Activated CD4-positive, alpha-beta T cell treated with anti-CD3 and anti-CD28 coated beads, Interleukin-2, amount 10 ng/mL, durations not matched to agents 7 days and 5 days (primary cell): ENCODE measurements around the gene NAA10. TPM values are rescaled to one million over a fixed set of nuclear protein-coding genes. Genes with fewer than 3 reads are reported as not detected.

ENCODE experiments used
- CTCF ChIA-PET: fragments of 350-600 bp; sonication (Branson Sonifier 250); formaldehyde crosslinking; loops from one replicate; lab custom pipeline; 2021; ENCODE audit warnings: antibody characterized with exemption; lab: Charles Lee
- POLR2A ChIA-PET: fragments of 350-600 bp; sonication (Branson Sonifier 250); formaldehyde crosslinking; loops from one replicate; lab custom pipeline; 2021; ENCODE audit warnings: antibody characterized with exemption; lab: Charles Lee
- DNase-seq: peaks from one replicate; pipeline ENCODE4 v3.0.0-alpha.2; 2020
- H3K27ac Mint-ChIP-seq: one replicate; pipeline ENCODE4 v1.8.0; 2021; ENCODE audit warnings: mild to moderate bottlenecking, moderate library complexity, mixed read lengths
- H3K27me3 Mint-ChIP-seq: one replicate; pipeline ENCODE4 v1.8.0; 2021; ENCODE audit warnings: mixed read lengths
- H3K36me3 Mint-ChIP-seq: one replicate; pipeline ENCODE4 v1.8.0; 2021; ENCODE audit warnings: low read depth, mixed read lengths
- H3K4me1 Mint-ChIP-seq: one replicate; pipeline ENCODE4 v1.8.0; 2021; ENCODE audit warnings: mixed read lengths
- H3K4me3 Mint-ChIP-seq: one replicate; pipeline ENCODE4 v1.8.0; 2021; ENCODE audit warnings: mild to moderate bottlenecking, moderate library complexity, mixed read lengths
- H3K9me3 Mint-ChIP-seq: one replicate; pipeline ENCODE4 v1.8.0; 2021; ENCODE audit warnings: mixed read lengths
- total RNA-seq, 2 experiments: library from RNA; stranded (reverse); gene quantifications; one replicate each; pipeline ENCODE4 v1.2.3, GENCODE V29; 2021

The NAA10 gene
- total RNA-seq, 2 experiments from 2014 or later: 72.9 to 83.2 TPM

DNA sequence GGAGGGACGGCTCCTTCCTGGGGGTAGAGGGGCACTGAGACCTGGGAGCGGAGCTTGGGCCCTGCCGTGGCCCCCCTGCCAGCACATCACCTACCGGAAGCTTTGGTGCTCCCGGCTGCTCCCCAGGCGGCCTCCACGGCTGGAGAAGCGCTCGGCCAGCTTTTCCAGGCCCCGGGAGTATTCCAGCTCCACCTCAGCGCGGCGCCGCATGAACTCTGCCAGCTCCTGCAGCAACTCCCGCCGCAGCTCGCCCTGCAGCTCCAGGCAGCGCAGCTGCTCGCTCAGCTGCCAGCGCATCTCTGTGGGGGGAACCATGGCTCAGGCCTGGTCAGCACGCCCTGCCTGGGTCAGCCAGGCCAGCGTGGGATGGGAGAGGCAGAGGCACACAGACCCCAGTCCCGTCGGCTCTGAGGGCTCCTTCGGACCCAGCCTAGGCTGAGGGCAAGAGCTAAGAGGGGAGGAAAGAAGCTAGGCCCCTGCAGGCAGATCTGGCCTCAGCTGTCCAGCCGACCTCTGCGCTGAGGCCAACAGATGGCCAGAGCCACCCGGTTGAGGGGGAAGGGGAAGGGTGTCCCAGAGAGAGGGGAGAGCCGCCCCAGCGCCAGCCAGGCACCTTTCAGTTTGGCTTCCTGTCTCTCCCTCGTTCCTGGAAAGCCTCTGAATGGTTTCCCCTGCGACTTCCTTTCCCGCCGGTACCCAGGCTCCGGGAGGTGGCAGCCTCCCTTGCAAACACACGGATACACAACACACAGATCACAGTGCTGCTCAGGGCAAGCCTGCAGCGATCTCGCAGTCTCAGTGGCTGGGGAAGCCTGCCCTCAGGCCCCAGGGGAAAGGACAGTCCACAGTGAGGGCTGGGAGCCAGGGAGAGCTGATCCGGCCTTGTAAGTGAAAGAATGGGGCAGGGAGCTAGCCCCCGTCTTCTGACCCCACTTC, 13.1 kb downstream of the NAA10 start:
- ChIA-PET CTCF (interaction anchor here (1.0 to 16.0 kb wide), 5 partner anchors 11 to 386 kb away, joined by 3 to 205 read pairs (median 4); partner anchors contain the start of gene RENBP), POLR2A (interaction anchor here (0.6 kb wide), 1 partner anchor 208 kb away, joined by 13 read pairs; no protein-coding TSS in a partner anchor)
- DNase-seq: no peak
- H3K4me3 Mint-ChIP-seq: peak overlapping the region; percentile 90
- H3K9me3 Mint-ChIP-seq: no peaks in the 10 kb centered on the region
- H3K36me3 Mint-ChIP-seq: peaks cover 40% of the 10 kb centered on the region
- H3K27ac Mint-ChIP-seq: peak overlapping the region; percentile 73
- H3K27me3 Mint-ChIP-seq: no peaks in the 10 kb centered on the region
- peaks cover 18% of the 10 kb centered on the region for H3K4me1 Mint-ChIP-seq

DNA sequence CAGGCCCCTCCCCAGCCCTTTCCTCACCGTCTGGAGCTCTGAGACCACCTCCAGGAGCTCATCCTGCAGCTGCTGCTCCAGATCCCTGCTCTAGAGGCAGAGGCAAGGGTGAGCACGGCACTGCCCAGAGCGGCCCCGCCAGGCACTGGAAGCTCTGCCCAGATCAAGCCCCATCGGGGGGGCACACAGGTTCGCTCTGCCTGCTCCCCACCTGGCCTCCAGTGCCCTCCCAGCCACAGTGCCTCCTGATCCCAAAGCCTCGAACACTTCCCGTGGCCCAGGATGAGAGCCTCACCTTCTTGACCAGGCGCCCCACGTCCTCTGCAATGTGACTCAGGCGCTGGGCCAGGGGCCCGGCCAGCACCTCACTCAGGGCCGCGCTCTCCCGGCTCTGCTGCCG, 13.8 kb downstream of the NAA10 start:
- no peak for DNase-seq
- ChIA-PET CTCF (interaction anchor here (1.1 to 16.0 kb wide), 3 partner anchors 27 to 387 kb away, joined by 3 to 205 read pairs (median 4); partner anchors contain the start of gene RENBP), POLR2A (interaction anchor here (0.6 kb wide), 1 partner anchor 207 kb away, joined by 13 read pairs; no protein-coding TSS in a partner anchor)
- H3K36me3 Mint-ChIP-seq: peaks cover 44% of the 10 kb centered on the region
- no peak overlapping the region for H3K27ac Mint-ChIP-seq
- no peaks in the 10 kb centered on the region for H3K27me3 Mint-ChIP-seq
- no peaks in the 10 kb centered on the region for H3K9me3 Mint-ChIP-seq
- no peak overlapping the region for H3K4me3 Mint-ChIP-seq
- H3K4me1 Mint-ChIP-seq: peaks cover 18% of the 10 kb centered on the region

DNA sequence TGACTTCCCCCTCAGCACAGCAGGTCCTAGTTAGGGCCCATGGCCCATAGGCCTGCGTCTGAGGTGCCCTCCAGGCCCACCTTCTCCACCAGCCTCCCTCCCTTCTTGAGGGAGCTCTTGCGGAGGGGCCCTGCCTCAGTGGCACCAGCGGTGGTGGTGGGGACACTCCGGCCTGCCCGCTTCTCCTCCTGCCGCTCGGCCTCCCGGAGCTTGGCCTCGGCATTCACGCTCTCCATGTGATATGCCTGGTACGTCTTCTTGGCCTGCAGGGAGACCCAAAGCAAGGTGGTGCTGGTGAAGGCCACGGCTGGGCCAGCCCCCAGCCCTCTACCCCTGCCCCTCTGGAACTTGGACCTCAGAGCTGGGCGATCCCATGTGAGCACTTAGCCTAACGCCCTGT, 14.3 kb downstream of the NAA10 start:
- Mint-ChIP-seq H3K4me3 (no peak overlapping the region), H3K4me1 (peaks cover 18% of the 10 kb centered on the region), H3K27me3 (no peaks in the 10 kb centered on the region), H3K9me3 (no peaks in the 10 kb centered on the region), H3K27ac (no peak overlapping the region), H3K36me3 (peaks cover 47% of the 10 kb centered on the region)
- no peak for DNase-seq
- POLR2A ChIA-PET: no interaction called here
- CTCF ChIA-PET: interaction anchor here (16.0 kb wide), 1 partner anchor 28 kb away, joined by 205 read pairs; the partner anchor contains the start of gene RENBP

DNA sequence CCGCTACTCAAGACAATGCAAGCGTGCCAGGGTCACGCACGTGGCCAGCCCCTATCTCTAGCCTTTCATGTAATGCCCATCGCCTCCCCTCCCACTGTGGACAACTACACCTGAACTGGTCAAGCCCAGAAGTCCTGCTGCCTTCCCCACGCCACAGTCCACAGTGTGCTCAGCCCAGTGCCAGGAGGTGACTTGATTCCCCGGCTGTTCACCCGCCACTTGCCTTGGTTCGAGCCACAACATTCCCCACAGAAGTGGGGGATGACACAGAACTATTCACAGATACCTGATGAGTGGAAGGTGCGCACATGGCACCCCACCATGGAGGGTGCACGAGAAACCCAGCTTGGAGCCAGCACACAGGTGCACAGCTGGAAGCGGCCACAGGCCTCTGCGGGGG, 15.6 kb downstream of the NAA10 start:
- Mint-ChIP-seq H3K4me1 (peaks cover 18% of the 10 kb centered on the region), H3K4me3 (no peak overlapping the region), H3K27ac (no peak overlapping the region), H3K9me3 (no peaks in the 10 kb centered on the region), H3K27me3 (no peaks in the 10 kb centered on the region), H3K36me3 (peaks cover 38% of the 10 kb centered on the region)
- no peak for DNase-seq
- ChIA-PET POLR2A (no interaction called here), CTCF (interaction anchor here (0.6 to 1.1 kb wide), 2 partner anchors 28 to 52 kb away, joined by 3 to 10 read pairs; no protein-coding TSS in a partner anchor)

DNA sequence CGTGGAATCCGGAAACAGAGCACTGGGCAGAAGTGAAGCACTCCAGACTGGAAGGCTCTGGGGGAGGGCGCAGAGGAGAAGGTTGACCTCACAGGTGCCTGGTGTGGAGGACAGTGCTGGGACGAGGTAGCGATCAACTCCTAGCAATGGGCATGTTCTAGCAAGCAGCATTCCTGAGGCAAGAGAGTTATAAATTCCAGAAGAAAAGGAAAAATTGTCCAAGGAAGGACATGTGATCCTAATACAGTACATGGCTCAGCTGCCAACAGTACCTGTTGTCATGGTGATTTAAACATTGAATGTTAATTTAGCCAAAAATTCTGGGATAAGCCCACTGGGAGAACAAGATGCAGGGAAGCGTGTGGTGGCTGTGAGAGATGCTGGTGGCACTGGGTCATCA, 17.0 kb downstream of the NAA10 start:
- Mint-ChIP-seq H3K27ac (no peak overlapping the region), H3K9me3 (no peaks in the 10 kb centered on the region), H3K36me3 (peaks cover 31% of the 10 kb centered on the region), H3K4me1 (peaks cover 13% of the 10 kb centered on the region), H3K27me3 (no peaks in the 10 kb centered on the region), H3K4me3 (no peak overlapping the region)
- DNase-seq: no peak
- ChIA-PET POLR2A (no interaction called here), CTCF (interaction anchor here (0.7 to 1.2 kb wide), 2 partner anchors 9 to 13 kb away, joined by 3 to 4 read pairs; partner anchors contain the start of gene AVPR2)

DNA sequence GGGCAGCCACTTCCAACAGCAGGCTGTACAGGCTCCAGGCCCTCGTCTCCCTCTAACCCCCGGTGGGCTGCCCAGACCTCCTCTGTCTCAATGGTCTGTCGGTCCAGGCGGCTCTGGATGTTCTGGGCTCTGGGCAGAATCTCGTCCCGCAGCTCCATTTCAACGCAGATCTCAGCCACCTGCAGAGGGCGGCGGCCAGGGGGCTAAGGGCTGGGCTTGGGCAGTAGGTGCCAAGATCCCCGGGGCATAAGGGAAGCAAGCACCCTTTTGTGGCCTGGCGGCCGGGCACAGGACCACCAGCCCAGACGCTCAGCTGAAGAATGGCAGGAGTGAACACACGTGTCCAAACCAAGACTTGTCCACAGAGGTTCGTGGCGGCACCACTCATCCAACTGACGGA, 21.1 kb downstream of the NAA10 start:
- H3K27ac Mint-ChIP-seq: no peak overlapping the region
- POLR2A ChIA-PET: no interaction called here
- CTCF ChIA-PET: interaction anchor here (5.4 kb wide), 1 partner anchor 10 kb away, joined by 44 read pairs; the partner anchor contains the start of gene ARHGAP4
- no peaks in the 10 kb centered on the region for H3K9me3 Mint-ChIP-seq
- peaks cover 23% of the 10 kb centered on the region for H3K36me3 Mint-ChIP-seq
- peaks cover 6% of the 10 kb centered on the region for H3K4me1 Mint-ChIP-seq
- no peak overlapping the region for H3K4me3 Mint-ChIP-seq
- no peak for DNase-seq
- H3K27me3 Mint-ChIP-seq: no peaks in the 10 kb centered on the region

DNA sequence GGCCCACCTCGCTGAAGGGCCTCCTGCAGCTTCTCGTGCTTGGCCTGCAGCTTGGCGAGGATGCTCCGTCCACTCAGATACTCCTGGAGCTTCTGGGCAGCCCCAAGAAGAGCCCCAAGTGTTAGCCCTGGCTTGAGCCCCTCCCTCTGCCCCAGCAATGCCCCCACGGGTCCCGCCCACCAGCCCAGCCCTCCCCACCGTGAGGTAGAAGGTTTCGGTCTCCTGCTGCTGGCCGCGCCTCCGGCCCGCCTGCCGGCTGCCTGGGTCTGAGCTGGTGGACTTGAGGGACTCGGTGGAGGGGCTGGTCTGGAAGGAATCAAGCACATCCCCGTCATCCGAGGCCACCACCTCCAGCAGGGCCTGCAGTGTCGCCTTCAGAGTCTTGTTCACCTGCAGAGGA, 21.6 kb downstream of the NAA10 start:
- DNase-seq: no peak
- Mint-ChIP-seq H3K4me1 (peaks cover 6% of the 10 kb centered on the region), H3K27ac (no peak overlapping the region), H3K4me3 (no peak overlapping the region), H3K9me3 (no peaks in the 10 kb centered on the region), H3K27me3 (no peaks in the 10 kb centered on the region), H3K36me3 (peaks cover 21% of the 10 kb centered on the region)
- ChIA-PET POLR2A (no interaction called here), CTCF (interaction anchor here (5.4 kb wide), 1 partner anchor 11 kb away, joined by 44 read pairs; the partner anchor contains the start of gene ARHGAP4)

DNA sequence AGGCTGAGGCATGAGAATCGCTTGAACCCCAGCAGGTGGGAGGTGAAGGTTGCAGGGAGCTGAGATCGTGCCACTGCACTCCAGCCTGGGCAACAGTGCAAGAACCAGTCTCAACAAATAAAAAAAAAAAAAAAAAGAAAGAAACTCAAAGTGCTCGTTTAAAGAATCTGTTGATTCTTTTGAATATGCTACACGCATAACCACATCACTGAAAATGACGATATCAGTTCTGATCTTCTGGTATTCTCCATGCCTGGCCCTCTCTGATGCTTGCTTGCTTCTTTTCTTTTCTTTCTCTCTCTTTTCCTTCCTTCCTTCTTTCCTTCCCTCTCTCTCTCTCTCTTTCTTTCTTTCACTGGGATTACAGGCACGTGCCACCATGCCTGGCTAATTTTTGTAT, 23.0 kb downstream of the NAA10 start:
- ChIA-PET POLR2A (no interaction called here), CTCF (interaction anchor here (0.8 to 5.4 kb wide), 5 partner anchors 11 to 57 kb away, joined by 3 to 44 read pairs (median 4); partner anchors contain the start of gene ARHGAP4)
- Mint-ChIP-seq H3K4me3 (no peak overlapping the region), H3K9me3 (no peaks in the 10 kb centered on the region), H3K4me1 (peaks cover 6% of the 10 kb centered on the region), H3K27me3 (no peaks in the 10 kb centered on the region), H3K36me3 (peaks cover 18% of the 10 kb centered on the region), H3K27ac (peak overlapping the region; percentile 54)
- no peak for DNase-seq

DNA sequence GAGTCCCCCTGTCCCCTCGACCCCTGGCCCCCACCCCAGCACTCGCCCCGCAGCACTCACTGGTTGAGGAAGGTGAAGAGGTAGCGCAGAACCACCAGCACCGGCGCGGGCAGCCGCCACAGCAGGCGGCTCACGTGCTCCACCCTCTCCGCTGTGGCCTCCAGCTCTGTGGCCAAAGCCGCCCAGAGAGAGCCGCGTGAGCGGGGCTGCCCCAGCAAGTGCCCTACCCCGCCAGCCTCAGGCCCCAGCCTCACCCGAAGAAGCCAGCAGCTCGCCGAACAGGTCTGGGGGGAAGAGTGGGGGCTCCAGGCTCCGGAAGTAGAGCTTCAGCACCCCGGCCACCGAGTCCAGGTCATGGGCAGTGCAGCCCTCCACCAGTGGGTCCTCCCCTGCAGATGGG, 24.4 kb downstream of the NAA10 start:
- DNase-seq: no peak
- POLR2A ChIA-PET: no interaction called here
- CTCF ChIA-PET: interaction anchor here (0.6 to 5.4 kb wide), 5 partner anchors 13 to 136 kb away, joined by 3 to 44 read pairs (median 3); partner anchors contain the start of genes ARHGAP4 and RENBP
- Mint-ChIP-seq H3K27ac (no peak overlapping the region), H3K4me3 (no peak overlapping the region), H3K9me3 (no peaks in the 10 kb centered on the region), H3K4me1 (peaks cover 6% of the 10 kb centered on the region), H3K36me3 (peaks cover 11% of the 10 kb centered on the region), H3K27me3 (no peaks in the 10 kb centered on the region)

DNA sequence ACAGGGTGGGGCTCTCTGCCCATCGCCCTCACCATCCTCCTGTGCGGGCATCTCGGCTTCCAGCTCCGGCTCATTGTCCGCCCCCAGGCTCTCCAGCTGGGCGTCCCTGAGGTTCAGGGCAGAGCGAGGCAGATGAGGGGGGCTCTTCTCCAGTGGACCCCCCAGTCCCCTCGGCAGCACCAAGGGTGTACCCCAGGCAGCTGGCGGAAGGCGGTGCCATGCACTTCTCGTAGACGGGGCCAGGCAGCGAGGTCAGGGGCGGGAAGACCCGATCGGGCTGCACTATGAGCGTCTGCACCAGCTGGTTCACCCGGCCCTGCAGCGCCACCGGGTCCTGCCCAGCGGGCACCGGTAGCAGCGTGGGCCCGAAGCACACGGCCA, 24.9 kb downstream of the NAA10 start:
- no peaks in the 10 kb centered on the region for H3K9me3 Mint-ChIP-seq
- ChIA-PET CTCF (interaction anchor here (1.0 to 5.4 kb wide), 3 partner anchors 14 to 38 kb away, joined by 3 to 44 read pairs (median 11); partner anchors contain the start of genes ARHGAP4 and RENBP), POLR2A (no interaction called here)
- no peak overlapping the region for H3K27ac Mint-ChIP-seq
- DNase-seq: no peak
- no peak overlapping the region for H3K4me3 Mint-ChIP-seq
- peaks cover 11% of the 10 kb centered on the region for H3K36me3 Mint-ChIP-seq
- no peaks in the 10 kb centered on the region for H3K27me3 Mint-ChIP-seq
- peaks cover 7% of the 10 kb centered on the region for H3K4me1 Mint-ChIP-seq

DNA sequence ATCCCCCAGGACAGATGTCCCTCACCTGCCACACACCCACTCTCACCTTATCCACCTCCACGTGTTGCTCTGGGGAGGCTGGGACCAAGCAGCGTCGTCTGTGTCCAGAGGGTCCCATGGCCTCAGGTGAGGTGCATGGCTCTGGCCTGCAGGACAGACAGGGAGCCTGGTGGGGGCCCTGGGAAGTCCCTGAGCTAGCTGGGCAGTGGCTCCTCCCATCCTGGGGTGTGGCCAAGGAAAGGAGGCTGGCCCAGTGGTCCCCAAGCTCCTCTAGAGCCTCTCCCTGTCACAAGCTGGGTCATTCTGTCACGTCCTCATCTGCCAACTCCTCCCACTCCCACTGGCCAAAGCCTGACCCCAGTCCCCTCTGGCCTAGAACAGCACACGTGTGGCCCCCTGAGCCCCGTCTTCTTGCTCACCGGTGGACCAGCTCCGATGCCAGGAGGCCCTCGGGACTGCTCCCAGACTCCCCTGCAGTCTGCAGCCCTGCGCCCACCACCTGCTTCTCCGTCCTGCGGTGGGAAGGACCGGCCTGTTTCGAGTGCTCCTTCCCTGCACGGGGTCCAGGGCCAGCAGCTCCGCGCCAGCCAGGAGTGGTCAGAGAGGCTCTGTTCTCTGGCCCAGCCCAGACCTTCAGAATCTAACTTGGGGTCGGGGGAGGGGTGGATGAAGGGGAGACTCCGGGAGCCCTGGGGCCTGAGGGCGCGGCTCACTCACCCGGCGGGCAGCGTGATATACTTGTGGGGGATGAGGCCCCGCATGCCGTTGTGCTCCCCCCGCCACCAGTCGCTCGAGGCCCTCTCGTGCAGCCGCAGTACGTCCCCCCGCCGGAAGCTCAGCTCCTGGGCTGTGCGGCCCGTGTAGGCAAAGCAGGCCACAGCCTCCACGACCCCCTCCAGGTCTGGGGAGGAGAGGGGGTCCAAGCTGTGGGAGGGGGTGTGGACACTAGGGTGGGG, 25.5 kb downstream of the NAA10 start:
- POLR2A ChIA-PET: no interaction called here

More for the DNA sequence above, 25.5 kb downstream of the NAA10 start:
- DNase-seq: no peak
- Mint-ChIP-seq H3K27ac (no peak overlapping the region), H3K4me1 (peaks cover 9% of the 10 kb centered on the region), H3K36me3 (peaks cover 9% of the 10 kb centered on the region), H3K4me3 (no peak overlapping the region), H3K27me3 (no peaks in the 10 kb centered on the region), H3K9me3 (no peaks in the 10 kb centered on the region)
- CTCF ChIA-PET: interaction anchor here (0.7 to 5.4 kb wide), 2 partner anchors 15 to 214 kb away, joined by 3 to 44 read pairs; partner anchors contain the start of gene ARHGAP4
